Activated naive CD8-positive, alpha-beta T cell (primary cell): ENCODE results near the gene ITGB5.

Source experiments
- H3K27ac Mint-ChIP-seq: one replicate; pipeline ENCODE4 v1.8.0; 2021; ENCODE audit warnings: mixed read lengths
- H3K27me3 Mint-ChIP-seq: one replicate; pipeline ENCODE4 v1.8.0; 2021; ENCODE audit warnings: mixed read lengths
- H3K36me3 Mint-ChIP-seq: one replicate; pipeline ENCODE4 v1.8.0; 2021; ENCODE audit warnings: mixed read lengths
- H3K4me1 Mint-ChIP-seq: one replicate; pipeline ENCODE4 v1.8.0; 2021; ENCODE audit warnings: low read depth, mixed read lengths
- H3K4me3 Mint-ChIP-seq: one replicate; pipeline ENCODE4 v1.8.0; 2021; ENCODE audit warnings: mild to moderate bottlenecking, mixed read lengths
- H3K9me3 Mint-ChIP-seq: one replicate; pipeline ENCODE4 v1.8.0; 2021; ENCODE audit warnings: low read depth, mixed read lengths

Gene ITGB5

DNA sequence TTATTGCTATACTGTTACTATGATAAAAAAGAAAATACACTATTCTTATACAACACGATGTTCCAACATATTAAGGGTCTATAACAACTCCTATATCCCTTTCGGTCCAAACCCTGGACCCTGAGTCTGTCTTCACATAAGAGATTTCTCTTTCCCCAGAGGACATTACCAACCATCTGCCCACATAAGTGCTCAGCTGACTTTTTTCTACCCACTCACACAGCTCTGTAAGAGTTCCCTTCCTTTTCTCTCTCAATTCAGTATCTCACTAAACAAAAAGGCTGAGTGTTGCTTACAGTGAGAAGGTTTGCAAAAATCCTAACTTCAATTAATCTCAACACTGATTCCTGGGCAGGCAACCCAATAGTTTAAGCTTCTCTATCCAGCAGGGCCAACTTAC, 30.5 kb downstream of the ITGB5 start:
- no peak overlapping the region for H3K27ac Mint-ChIP-seq
- peaks cover 4% of the 10 kb centered on the region for H3K27me3 Mint-ChIP-seq
- no peaks in the 10 kb centered on the region for H3K9me3 Mint-ChIP-seq
- no peak overlapping the region for H3K4me3 Mint-ChIP-seq
- no peaks in the 10 kb centered on the region for H3K4me1 Mint-ChIP-seq
- H3K36me3 Mint-ChIP-seq, result no peaks in the 10 kb centered on the region

- Mint-ChIP-seq H3K36me3 (no peaks in the 10 kb centered on the region), H3K27ac (no peak overlapping the region), H3K27me3 (peaks cover 4% of the 10 kb centered on the region), H3K4me3 (no peak overlapping the region), H3K4me1 (no peaks in the 10 kb centered on the region), H3K9me3 (no peaks in the 10 kb centered on the region)
Measured at GRCh38 chr3:124854009-124854408, 33.2 kb downstream of the ITGB5 start.

DNA sequence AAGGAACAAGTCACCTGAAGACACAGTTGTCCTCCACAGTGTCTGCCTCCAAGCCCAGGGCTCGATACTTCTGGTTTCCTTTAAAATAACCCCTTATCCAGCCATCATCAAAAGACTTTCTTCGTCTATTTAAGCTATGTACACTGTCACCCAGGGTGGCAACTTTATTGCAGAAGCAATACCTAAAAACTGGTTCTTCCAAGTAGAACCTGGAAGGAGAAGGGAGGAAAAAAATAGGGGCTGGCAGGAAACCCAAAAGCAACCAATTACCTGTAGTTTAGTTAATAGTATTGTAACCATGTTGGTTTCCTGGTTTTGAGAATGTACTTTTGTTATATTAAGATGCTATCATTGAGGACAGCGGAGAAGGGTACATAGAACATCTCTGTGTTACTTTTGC, 33.7 kb downstream of the ITGB5 start:
- Mint-ChIP-seq H3K27me3 (peaks cover 4% of the 10 kb centered on the region), H3K36me3 (no peaks in the 10 kb centered on the region), H3K4me3 (no peak overlapping the region), H3K4me1 (no peaks in the 10 kb centered on the region), H3K27ac (no peak overlapping the region), H3K9me3 (no peaks in the 10 kb centered on the region)

DNA sequence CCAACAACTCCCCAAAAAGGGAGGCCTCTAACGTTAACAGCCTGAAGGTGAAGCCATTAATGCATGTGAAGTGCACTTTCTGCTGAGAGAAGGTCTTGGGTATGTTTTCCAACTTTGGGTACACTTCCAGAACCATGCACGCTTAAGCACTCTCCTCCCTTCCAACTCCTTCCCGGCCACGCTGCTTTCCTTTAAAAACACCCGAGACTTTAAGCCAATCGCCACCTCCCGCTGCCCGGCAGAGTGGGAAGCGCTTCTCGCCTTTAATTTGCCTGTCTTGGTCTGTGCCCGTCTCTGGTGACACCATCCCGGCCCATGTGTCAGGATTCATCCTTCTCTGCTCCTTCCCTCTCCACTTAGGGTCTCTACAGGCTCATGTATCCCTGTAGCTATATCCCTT, 35.3 kb downstream of the ITGB5 start:
- Mint-ChIP-seq H3K9me3 (no peaks in the 10 kb centered on the region), H3K4me3 (no peak overlapping the region), H3K27ac (no peak overlapping the region), H3K36me3 (no peaks in the 10 kb centered on the region), H3K4me1 (no peaks in the 10 kb centered on the region), H3K27me3 (peaks cover 4% of the 10 kb centered on the region)

- H3K4me1 Mint-ChIP-seq, result no peaks in the 10 kb centered on the region
- no peak overlapping the region for H3K4me3 Mint-ChIP-seq
- peaks cover 4% of the 10 kb centered on the region for H3K27me3 Mint-ChIP-seq
- H3K36me3 Mint-ChIP-seq, result no peaks in the 10 kb centered on the region
- no peak overlapping the region for H3K27ac Mint-ChIP-seq
- no peaks in the 10 kb centered on the region for H3K9me3 Mint-ChIP-seq
Measured at GRCh38 chr3:124851136-124851535, 36.0 kb downstream of the ITGB5 start.

GRCh38 chr3:124850633-124851032, 36.5 kb downstream of the ITGB5 start:
- peaks cover 2% of the 10 kb centered on the region for H3K27me3 Mint-ChIP-seq
- no peak overlapping the region for H3K4me3 Mint-ChIP-seq
- no peaks in the 10 kb centered on the region for H3K9me3 Mint-ChIP-seq
- no peaks in the 10 kb centered on the region for H3K36me3 Mint-ChIP-seq
- H3K4me1 Mint-ChIP-seq, result no peaks in the 10 kb centered on the region
- no peak overlapping the region for H3K27ac Mint-ChIP-seq

GRCh38 chr3:124850212-124850611, 37.0 kb downstream of the ITGB5 start:
- Mint-ChIP-seq H3K4me3 (no peak overlapping the region), H3K36me3 (no peaks in the 10 kb centered on the region), H3K9me3 (no peaks in the 10 kb centered on the region), H3K27ac (no peak overlapping the region), H3K27me3 (peaks cover 2% of the 10 kb centered on the region), H3K4me1 (no peaks in the 10 kb centered on the region)

- no peaks in the 10 kb centered on the region for H3K9me3 Mint-ChIP-seq
Measured at GRCh38 chr3:124848300-124848699, 38.9 kb downstream of the ITGB5 start.

GRCh38 chr3:124847863-124848262, 39.3 kb downstream of the ITGB5 start:
- Mint-ChIP-seq H3K27me3 (no peaks in the 10 kb centered on the region), H3K4me3 (no peak overlapping the region), H3K4me1 (no peaks in the 10 kb centered on the region)

More at GRCh38 chr3:124848300-124848699, 38.9 kb downstream of the ITGB5 start:
- Mint-ChIP-seq H3K4me1 (no peaks in the 10 kb centered on the region), H3K36me3 (no peaks in the 10 kb centered on the region), H3K4me3 (no peak overlapping the region), H3K27ac (no peak overlapping the region), H3K27me3 (no peaks in the 10 kb centered on the region)

DNA sequence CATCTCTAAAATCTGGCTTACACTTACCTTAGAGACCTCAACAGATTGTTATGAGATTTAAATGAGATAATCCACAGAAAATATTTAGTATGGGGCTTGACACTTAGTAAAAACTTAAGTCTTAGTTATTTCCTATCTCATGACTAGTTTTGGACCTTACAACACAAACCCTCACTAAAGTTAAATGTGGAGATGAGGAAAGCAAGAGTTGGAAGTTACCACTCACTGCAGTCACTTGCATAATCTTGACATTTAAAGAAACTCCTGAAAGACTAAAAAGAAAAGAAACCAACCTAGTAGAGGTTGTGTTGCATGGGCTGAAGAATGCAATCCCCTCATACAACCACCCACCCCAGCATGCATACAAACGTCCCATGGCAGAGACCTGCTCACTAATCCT, 40.1 kb downstream of the ITGB5 start:
- H3K36me3 Mint-ChIP-seq, result no peaks in the 10 kb centered on the region
- no peaks in the 10 kb centered on the region for H3K4me1 Mint-ChIP-seq
- H3K27me3 Mint-ChIP-seq, result no peaks in the 10 kb centered on the region
- H3K4me3 Mint-ChIP-seq, result no peak overlapping the region
- no peak overlapping the region for H3K27ac Mint-ChIP-seq
- no peaks in the 10 kb centered on the region for H3K9me3 Mint-ChIP-seq

More at GRCh38 chr3:124847863-124848262, 39.3 kb downstream of the ITGB5 start:
- no peaks in the 10 kb centered on the region for H3K36me3 Mint-ChIP-seq
- no peak overlapping the region for H3K27ac Mint-ChIP-seq
- no peaks in the 10 kb centered on the region for H3K9me3 Mint-ChIP-seq

DNA sequence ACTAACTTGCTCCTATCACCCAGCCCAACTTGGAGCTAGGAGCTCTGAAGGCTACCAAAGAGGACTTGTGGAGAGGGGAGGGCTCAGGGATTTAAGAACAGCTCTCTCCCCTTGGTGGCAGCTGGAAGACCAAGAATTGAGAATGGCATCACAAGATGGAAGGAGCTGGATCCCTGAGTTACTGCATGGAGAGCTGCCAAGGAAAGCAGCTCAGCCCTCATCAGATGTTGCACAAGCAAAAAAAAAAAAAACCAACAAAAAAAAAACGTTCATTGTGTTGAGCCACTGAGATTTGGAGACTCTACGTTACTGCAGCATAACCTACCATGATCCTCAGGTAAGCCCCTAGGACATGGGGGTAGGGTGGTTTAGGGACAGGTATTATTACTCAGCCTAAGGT, 41.0 kb downstream of the ITGB5 start:
- Mint-ChIP-seq H3K27me3 (no peaks in the 10 kb centered on the region), H3K9me3 (no peaks in the 10 kb centered on the region), H3K27ac (no peak overlapping the region), H3K36me3 (no peaks in the 10 kb centered on the region), H3K4me1 (no peaks in the 10 kb centered on the region), H3K4me3 (no peak overlapping the region)

DNA sequence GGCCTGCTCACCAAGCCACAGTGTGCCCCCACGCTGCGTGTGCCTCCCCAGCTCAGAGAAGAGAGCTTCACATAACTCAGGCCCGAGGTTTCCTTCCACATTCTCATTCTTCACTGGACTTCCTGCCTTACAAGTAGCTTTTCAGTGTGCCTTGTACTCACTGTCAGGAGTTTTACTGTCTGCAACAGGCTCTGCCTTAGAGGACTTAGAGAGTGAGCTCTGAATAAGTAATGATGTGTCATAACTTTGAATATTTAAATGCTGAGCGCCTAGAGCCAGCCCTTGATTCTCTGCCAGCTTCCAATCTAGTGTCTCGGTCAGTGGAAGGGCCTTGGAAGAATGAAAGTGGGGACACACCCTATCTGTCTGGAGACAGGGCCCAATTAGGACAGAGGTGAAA, 41.8 kb downstream of the ITGB5 start:
- Mint-ChIP-seq H3K4me1 (no peaks in the 10 kb centered on the region), H3K4me3 (no peak overlapping the region), H3K9me3 (no peaks in the 10 kb centered on the region), H3K27ac (no peak overlapping the region), H3K27me3 (no peaks in the 10 kb centered on the region), H3K36me3 (no peaks in the 10 kb centered on the region)

DNA sequence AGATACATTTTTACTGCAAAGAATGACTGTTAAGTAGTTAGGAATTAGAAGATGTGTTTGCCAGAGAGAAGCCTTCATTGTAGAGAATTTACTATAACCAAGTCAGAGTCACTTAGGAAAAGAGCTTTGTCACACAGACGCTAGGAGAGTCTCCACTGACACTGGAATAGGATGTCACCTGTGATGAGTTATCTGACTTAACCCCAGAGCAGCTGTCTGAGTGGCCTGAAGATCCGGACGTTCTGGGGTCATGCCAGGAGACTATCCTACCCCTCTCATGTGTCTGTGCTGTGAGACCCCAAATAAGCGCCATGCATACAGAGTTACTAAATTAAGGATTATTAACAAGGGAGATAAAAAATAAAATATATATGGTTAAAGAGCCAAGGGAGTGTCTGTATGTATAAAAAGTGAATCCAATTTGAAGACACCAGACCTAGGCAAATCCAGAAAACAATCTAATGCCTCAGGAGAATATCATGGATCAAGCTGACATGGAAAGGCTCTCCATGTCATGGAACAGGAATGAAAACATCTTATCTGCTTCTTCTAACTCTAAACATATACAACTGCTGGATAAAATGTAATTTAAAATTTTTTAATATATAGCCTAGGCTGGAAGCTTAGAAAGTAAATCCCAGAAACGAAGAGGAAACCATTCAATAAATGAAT, 43.5 kb downstream of the ITGB5 start:
- Mint-ChIP-seq H3K4me1 (no peaks in the 10 kb centered on the region), H3K36me3 (no peaks in the 10 kb centered on the region), H3K4me3 (no peak overlapping the region), H3K27me3 (no peaks in the 10 kb centered on the region), H3K27ac (no peak overlapping the region), H3K9me3 (no peaks in the 10 kb centered on the region)

- no peaks in the 10 kb centered on the region for H3K9me3 Mint-ChIP-seq
- H3K27me3 Mint-ChIP-seq, result no peaks in the 10 kb centered on the region
- no peaks in the 10 kb centered on the region for H3K4me1 Mint-ChIP-seq
- no peak overlapping the region for H3K4me3 Mint-ChIP-seq
- H3K36me3 Mint-ChIP-seq, result no peaks in the 10 kb centered on the region
- H3K27ac Mint-ChIP-seq, result no peak overlapping the region
Measured at GRCh38 chr3:124843047-124843446, 44.1 kb downstream of the ITGB5 start.

DNA sequence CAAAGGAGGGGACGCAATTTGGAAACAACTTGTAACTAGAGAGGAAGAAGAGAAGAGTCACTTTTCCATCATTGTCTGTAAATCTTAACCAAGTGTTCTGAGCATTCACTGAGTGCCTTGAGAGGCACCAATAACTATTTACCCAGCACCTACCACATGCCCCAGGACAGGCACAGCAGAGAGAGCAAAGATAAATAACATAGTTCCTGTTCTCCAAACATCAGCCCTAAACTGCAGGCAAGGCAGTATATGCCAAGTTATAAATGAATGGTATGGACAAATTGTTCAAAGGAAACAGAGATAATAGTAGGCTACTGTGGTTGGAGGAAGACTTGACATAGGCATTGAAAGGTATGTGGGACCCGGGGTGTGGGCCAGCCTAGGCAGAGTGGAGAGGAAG, 45.6 kb downstream of the ITGB5 start:
- Mint-ChIP-seq H3K4me3 (no peak overlapping the region), H3K4me1 (no peaks in the 10 kb centered on the region), H3K9me3 (no peaks in the 10 kb centered on the region)

DNA sequence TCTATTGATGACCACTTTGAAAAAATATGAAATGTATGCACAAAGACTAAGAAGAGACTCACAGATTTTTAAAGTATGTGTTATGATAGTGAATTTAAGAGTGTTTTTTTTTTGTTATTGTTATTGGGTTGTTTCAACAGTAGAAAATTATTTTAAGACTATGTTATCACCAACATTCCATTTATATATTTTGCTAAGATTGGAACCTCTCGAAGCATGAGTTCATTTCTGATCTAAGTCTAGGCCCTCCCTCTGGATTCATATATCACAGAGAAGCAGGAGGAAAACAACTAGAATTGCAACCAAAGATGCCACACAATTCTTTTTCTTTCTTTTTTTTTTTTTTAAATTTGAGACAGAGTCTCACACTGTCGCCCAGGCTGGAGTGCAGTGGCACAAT, 46.8 kb downstream of the ITGB5 start:
- Mint-ChIP-seq H3K27me3 (no peaks in the 10 kb centered on the region), H3K4me1 (peaks cover 4% of the 10 kb centered on the region), H3K9me3 (no peaks in the 10 kb centered on the region), H3K27ac (no peak overlapping the region), H3K4me3 (no peak overlapping the region), H3K36me3 (no peaks in the 10 kb centered on the region)

More for the DNA sequence above, 45.6 kb downstream of the ITGB5 start:
- Mint-ChIP-seq H3K27me3 (no peaks in the 10 kb centered on the region), H3K36me3 (no peaks in the 10 kb centered on the region), H3K27ac (no peak overlapping the region)
